Keratinocyte (primary cell): ENCODE measurements around the gene EXOC4. TPM values are rescaled to one million over a fixed set of nuclear protein-coding genes. Genes with fewer than 3 reads are reported as not detected.

Experiments
- DNase-seq: peaks from one replicate; pipeline ENCODE4 v3.0.0-alpha.2; 2011; ENCODE audit warnings: low read depth, missing footprints, low spot score
- FAIRE-seq: peaks from 2 replicates; lab custom pipeline; 2011; peaks lifted over from hg19 to GRCh38; lab: Jason Lieb, UNC
- H2AFZ ChIP-seq: 2 replicates; pipeline ENCODE4 v1.6.0; 2012; ENCODE audit warnings: low read length, control low read depth, inconsistent platforms; ENCODE audit not compliant: control insufficient read depth
- H3K27ac ChIP-seq: 2 replicates; pipeline ENCODE4 v1.5.1; 2011; ENCODE audit warnings: low read length; ENCODE audit not compliant: control insufficient read depth, insufficient read depth
- H3K27me3 ChIP-seq: 3 replicates; pipeline ENCODE4 v1.6.0; 2011; ENCODE audit warnings: low read length; ENCODE audit not compliant: control insufficient read depth, insufficient read depth; ENCODE audit errors: extremely low read depth
- H3K36me3 ChIP-seq, 2 experiments: 2 replicates in 1 of 2; 3 replicates in 1 of 2; pipeline ENCODE4 v1.5.1; 2011; ENCODE audit warnings: low read length in 2 of 2, mild to moderate bottlenecking in 1 of 2; ENCODE audit not compliant: control insufficient read depth in 2 of 2, insufficient read depth in 2 of 2; ENCODE audit errors: extremely low read depth in 1 of 2
- H3K4me1 ChIP-seq: 3 replicates; pipeline ENCODE4 v1.5.1; 2011; ENCODE audit warnings: low read length; ENCODE audit not compliant: control insufficient read depth, insufficient read depth; ENCODE audit errors: extremely low read depth
- H3K4me2 ChIP-seq: 3 replicates; pipeline ENCODE4 v1.6.0; 2011; ENCODE audit warnings: low read depth, low read length; ENCODE audit not compliant: control insufficient read depth, insufficient read depth; ENCODE audit errors: extremely low read depth
- H3K4me3 ChIP-seq, 3 experiments: fragments of 200-600 bp in 1 of 3; sonication (generic) in 1 of 3; 2 replicates in 2 of 3; 3 replicates in 1 of 3; pipeline ENCODE4 v1.5.1; 2011 to 2016; ENCODE audit warnings: low read length in 3 of 3, mild to moderate bottlenecking in 3 of 3, control low read depth in 2 of 3, inconsistent platforms in 1 of 3, low read depth in 1 of 3, mixed read lengths in 1 of 3, mixed run types in 1 of 3, moderate library complexity in 1 of 3; ENCODE audit not compliant: control insufficient read depth in 2 of 3, insufficient read depth in 2 of 3; ENCODE audit errors: extremely low read depth in 1 of 3
- H3K79me2 ChIP-seq: 2 replicates; pipeline ENCODE4 v1.6.0; 2012; ENCODE audit warnings: low read length; ENCODE audit not compliant: control insufficient read depth, insufficient read depth
- H3K9ac ChIP-seq: 3 replicates; pipeline ENCODE4 v1.6.0; 2011; ENCODE audit warnings: low read length; ENCODE audit not compliant: control insufficient read depth, insufficient read depth; ENCODE audit errors: extremely low read depth
- H3K9me1 ChIP-seq: 3 replicates; pipeline ENCODE4 v1.6.0; 2011; ENCODE audit warnings: low read length; ENCODE audit not compliant: control insufficient read depth, insufficient read depth; ENCODE audit errors: extremely low read depth
- H3K9me3 ChIP-seq: 2 replicates; pipeline ENCODE4 v1.5.1; 2012; ENCODE audit warnings: low read depth, low read length; ENCODE audit not compliant: control insufficient read depth
- H4K20me1 ChIP-seq: 3 replicates; pipeline ENCODE4 v1.6.0; 2011; ENCODE audit warnings: low read length; ENCODE audit not compliant: control insufficient read depth, insufficient read depth; ENCODE audit errors: extremely low read depth
- EZH2 ChIP-seq: IDR thresholded peaks from one replicate; pipeline ENCODE4 v1.6.1; 2012; ENCODE audit warnings: inconsistent platforms, mild to moderate bottlenecking, low read length, moderate library complexity
- dilution Hi-C: fragments of 300-500 bp; cut with MboI; formaldehyde crosslinking; loops from one replicate; pipeline ENCODE4 v1.7.0; 2020; ENCODE audit warnings: low sequenced_read_pairs; ENCODE audit not compliant: extremely low pct_ligation_motif_present
- polyA plus RNA-seq, 5 experiments: library from polyadenylated mRNA; depleted of rRNA in 3 of 5; stranded (reverse) in 3 of 5; stranded (forward) in 1 of 5; unstranded in 1 of 5; fragments of >200 nt; gene quantifications; 1 replicate in 1 of 5; 2 replicates in 3 of 5; 3 replicates in 1 of 5; pipeline versions ENCODE4 v1.2.1 to v1.2.3, GENCODE V29; 2011 to 2012; ENCODE audit warnings: missing spikeins in 2 of 5, low read depth in 1 of 5, low replicate concordance in 1 of 5
- TF ChIP-seq, protein P1 (sequence below), 3 experiments: IDR thresholded peaks in 1 of 3; conservative IDR thresholded peaks in 1 of 3; optimal IDR thresholded peaks in 1 of 3; 2 replicates in 2 of 3; 3 replicates in 1 of 3; pipeline versions ENCODE3 to v1.5.1; 2011; ENCODE audit warnings: low read length in 3 of 3, mild to moderate bottlenecking in 3 of 3, moderate library complexity in 2 of 3, control low read depth in 1 of 3, inconsistent platforms in 1 of 3; ENCODE audit not compliant: insufficient read depth in 2 of 3; ENCODE audit errors: extremely low read depth in 1 of 3

The EXOC4 gene
- polyA plus RNA-seq, 1 donor (not counting 4 experiments of a cell fraction or from before 2014, with no cell fraction given) = 52.6 TPM

DNA sequence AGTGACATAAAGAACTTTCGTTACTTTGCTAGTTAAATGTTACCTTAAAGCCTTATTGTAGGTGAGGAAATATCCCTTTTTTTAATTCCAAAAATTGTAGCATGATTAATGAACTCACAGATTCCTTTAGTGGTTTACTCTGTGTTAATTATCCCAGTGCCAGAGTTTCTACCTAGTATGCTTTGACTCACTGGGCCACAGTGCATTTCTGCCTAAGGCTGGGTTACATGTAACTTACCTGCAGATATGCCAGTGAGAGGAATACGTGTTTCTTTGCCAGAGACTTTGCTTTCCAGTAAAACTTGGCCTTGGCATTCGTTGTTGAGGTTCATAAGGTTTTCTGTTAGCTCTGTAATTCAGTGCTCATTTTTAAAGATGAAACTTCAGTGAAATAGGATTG is 493.4 kb downstream of the EXOC4 start:
- Histone ChIP-seq H4K20me1 (no peaks in the 10 kb centered on the region), H3K9ac (no peak overlapping the region), H3K79me2 (no peaks in the 10 kb centered on the region), H3K4me3 (no peak overlapping the region), H3K27ac (peak overlapping the region; percentile 8), H3K36me3 (no peaks in the 10 kb centered on the region), H3K27me3 (no peaks in the 10 kb centered on the region), H3K9me3 (no peaks in the 10 kb centered on the region), H3K4me2 (peak overlapping the region; percentile 11), H3K4me1 (peaks cover 9% of the 10 kb centered on the region), H2AFZ (no peak overlapping the region), H3K9me1 (no peaks in the 10 kb centered on the region)
- dilution Hi-C loops = no loop called here
- DNase-seq = peak; percentile 15
- FAIRE-seq = peak; percentile 91
- no peak for TF ChIP-seq EZH2
- TF ChIP-seq, protein P1, sequence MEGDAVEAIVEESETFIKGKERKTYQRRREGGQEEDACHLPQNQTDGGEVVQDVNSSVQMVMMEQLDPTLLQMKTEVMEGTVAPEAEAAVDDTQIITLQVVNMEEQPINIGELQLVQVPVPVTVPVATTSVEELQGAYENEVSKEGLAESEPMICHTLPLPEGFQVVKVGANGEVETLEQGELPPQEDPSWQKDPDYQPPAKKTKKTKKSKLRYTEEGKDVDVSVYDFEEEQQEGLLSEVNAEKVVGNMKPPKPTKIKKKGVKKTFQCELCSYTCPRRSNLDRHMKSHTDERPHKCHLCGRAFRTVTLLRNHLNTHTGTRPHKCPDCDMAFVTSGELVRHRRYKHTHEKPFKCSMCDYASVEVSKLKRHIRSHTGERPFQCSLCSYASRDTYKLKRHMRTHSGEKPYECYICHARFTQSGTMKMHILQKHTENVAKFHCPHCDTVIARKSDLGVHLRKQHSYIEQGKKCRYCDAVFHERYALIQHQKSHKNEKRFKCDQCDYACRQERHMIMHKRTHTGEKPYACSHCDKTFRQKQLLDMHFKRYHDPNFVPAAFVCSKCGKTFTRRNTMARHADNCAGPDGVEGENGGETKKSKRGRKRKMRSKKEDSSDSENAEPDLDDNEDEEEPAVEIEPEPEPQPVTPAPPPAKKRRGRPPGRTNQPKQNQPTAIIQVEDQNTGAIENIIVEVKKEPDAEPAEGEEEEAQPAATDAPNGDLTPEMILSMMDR (optimal IDR thresholded peaks at IDR 0.05 in 1 of 3, IDR thresholded peaks at IDR 0.05 in 1 of 3, conservative IDR thresholded peaks at IDR 0.05 in 1 of 3; ENCODE audit: extremely low read depth in 1 of 3, insufficient read depth in 2 of 3, low read length in 3 of 3) = no peak

DNA sequence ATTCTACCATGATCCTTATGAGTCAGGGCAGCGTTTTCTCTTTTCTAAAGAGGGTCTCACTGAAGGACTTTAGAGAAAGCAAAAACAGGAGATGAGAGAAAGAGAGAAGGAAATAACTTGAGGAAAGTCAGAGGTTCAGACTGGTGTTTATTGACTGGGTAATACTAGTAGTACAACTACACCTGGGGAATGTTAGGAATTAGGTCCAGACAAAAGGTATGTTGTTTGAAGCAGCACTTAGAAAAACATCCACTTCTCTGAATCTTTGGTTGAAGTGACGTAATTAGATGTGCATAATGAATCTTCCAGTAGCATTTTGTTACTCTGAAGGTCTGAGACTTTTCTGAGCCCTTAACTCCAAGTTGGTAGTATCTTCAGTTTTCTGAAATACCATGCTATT is 494.0 kb downstream of the EXOC4 start:
- Histone ChIP-seq H3K4me2 (peak overlapping the region; percentile 11), H3K4me1 (peaks cover 9% of the 10 kb centered on the region), H3K27me3 (no peaks in the 10 kb centered on the region), H3K36me3 (no peaks in the 10 kb centered on the region), H2AFZ (no peak overlapping the region), H3K27ac (peak overlapping the region; percentile 8), H4K20me1 (no peaks in the 10 kb centered on the region), H3K4me3 (no peak overlapping the region), H3K9me1 (no peaks in the 10 kb centered on the region), H3K9ac (no peak overlapping the region), H3K79me2 (no peaks in the 10 kb centered on the region), H3K9me3 (no peaks in the 10 kb centered on the region)
- FAIRE-seq = no peak
- TF ChIP-seq EZH2 = no peak
- TF ChIP-seq, protein P1 (optimal IDR thresholded peaks at IDR 0.05 in 1 of 3, IDR thresholded peaks at IDR 0.05 in 1 of 3, conservative IDR thresholded peaks at IDR 0.05 in 1 of 3; ENCODE audit: extremely low read depth in 1 of 3, insufficient read depth in 2 of 3, low read length in 3 of 3) = no peak
- no peak for DNase-seq
- dilution Hi-C loops = no loop called here
